Measurements from ENCODE around the gene CD101. TPM values are rescaled to one million over a fixed set of nuclear protein-coding genes. Genes with fewer than 3 reads are reported as not detected.

CD101 gene
- polyA plus RNA-seq, 3 donors = 27.2 to 101 (median 54.7) TPM

GRCh38 chr1:117059334-117059677, 57.7 kb downstream of the CD101 start:
- peaks cover 22% of the 10 kb centered on the region for H3K4me1 Mint-ChIP-seq
- peak overlapping the region in 2 of 7 donors; percentile 61 to 63 for H3K27ac Mint-ChIP-seq
- H3K27ac ChIP-seq (ENCODE audit: low read depth in 1 of 2, low read length in 2 of 2) = peak overlapping the region in 1 of 2 donors; percentile 85
- peak overlapping the region; percentile 99 for H2AFZ ChIP-seq (ENCODE audit: insufficient read depth, low read depth, low read length, poor library complexity, severe bottlenecking)
- H3K4me3 ChIP-seq (replicated peaks in 1 of 3; ENCODE audit: low read depth in 2 of 3, low read length in 3 of 3) = peak overlapping the region; percentile 67 to 85 (median 73)
- H3K9ac ChIP-seq (ENCODE audit: insufficient read depth, low read length, poor library complexity, severe bottlenecking) = peak overlapping the region; percentile 80
- H3K36me3 Mint-ChIP-seq = peaks cover 9% of the 10 kb centered on the region in 2 donors
- DNase-seq = peak in 1 of 3 donors; percentile 27
- intact Hi-C loops (cut with micrococcal nuclease) = loop anchor here (5.0 to 10.0 kb wide), 5 partner anchors 63 to 485 kb away; partner anchors contain the start of genes CD58 (in 2 of the 2) and TRIM45 (in 1 of the 2)
- H3K9me3 ChIP-seq (replicated peaks in 1 of 2; ENCODE audit: control insufficient read depth in 1 of 2, insufficient read depth in 1 of 2, low read length in 2 of 2) = no peaks in the 10 kb centered on the region
- H3K4me2 ChIP-seq (replicated peaks; ENCODE audit: extremely low read depth, low read length, poor library complexity, severe bottlenecking) = peak overlapping the region; percentile 99
- H3K4me1 ChIP-seq (ENCODE audit: control insufficient read depth in 1 of 2, insufficient read depth in 2 of 2, low read length in 2 of 2) = peaks cover 16 to 25% of the 10 kb centered on the region in 2 donors
- no peak for TF ChIP-seq CTCF (IDR thresholded peaks at IDR 0.05)
- no peaks in the 10 kb centered on the region for H4K20me1 ChIP-seq (ENCODE audit: insufficient read depth, low read length)
- H3K27me3 ChIP-seq (ENCODE audit: control insufficient read depth in 2 of 2, insufficient read depth in 2 of 2, low read length in 2 of 2) = no peaks in the 10 kb centered on the region
- no peaks in the 10 kb centered on the region for H3K9me3 Mint-ChIP-seq
- WGBS (ENCODE audit: insufficient coverage) = 0% methylated on average over 10 of the region's 18 CpGs
- H3K27me3 Mint-ChIP-seq (ENCODE audit: low read depth in 3 of 3) = no peaks in the 10 kb centered on the region
- no peak overlapping the region for H3K4me3 Mint-ChIP-seq
- H3K36me3 ChIP-seq (replicated peaks in 1 of 2; ENCODE audit: control insufficient read depth in 1 of 2, insufficient read depth in 2 of 2, low read length in 2 of 2) = peaks cover 0 to 17% of the 10 kb centered on the region in 2 donors
- peaks cover 41% of the 10 kb centered on the region for H3K79me2 ChIP-seq (ENCODE audit: insufficient read depth, low read length)

GRCh38 chr1:117059678-117060440, 58.3 kb downstream of the CD101 start, which contains the start of gene TTF2:
Gene TTF2 (plus strand): TSS chr1:117060326. CDS start chr1:117060347, 21 bp downstream.
- Histone ChIP-seq H3K27me3 (ENCODE audit: control insufficient read depth in 2 of 2, insufficient read depth in 2 of 2, low read length in 2 of 2) (no peaks in the 10 kb centered on the region), H3K79me2 (ENCODE audit: insufficient read depth, low read length) (peaks cover 41% of the 10 kb centered on the region), H3K36me3 (replicated peaks in 1 of 2; ENCODE audit: control insufficient read depth in 1 of 2, insufficient read depth in 2 of 2, low read length in 2 of 2) (peaks cover 0 to 23% of the 10 kb centered on the region in 2 donors), H3K4me3 (replicated peaks in 1 of 3; ENCODE audit: low read depth in 2 of 3, low read length in 3 of 3) (peak within 1 kb of the TSS; percentile 67 to 85 (median 73)), H3K9me3 (replicated peaks in 1 of 2; ENCODE audit: control insufficient read depth in 1 of 2, insufficient read depth in 1 of 2, low read length in 2 of 2) (no peaks in the 10 kb centered on the region), H3K9ac (ENCODE audit: insufficient read depth, low read length, poor library complexity, severe bottlenecking) (peak within 1 kb of the TSS; percentile 80), H3K4me2 (replicated peaks; ENCODE audit: extremely low read depth, low read length, poor library complexity, severe bottlenecking) (peak within 1 kb of the TSS; percentile 99), H3K27ac (ENCODE audit: low read depth in 1 of 2, low read length in 2 of 2) (peak within 1 kb of the TSS; percentile 22 to 85), H4K20me1 (ENCODE audit: insufficient read depth, low read length) (no peaks in the 10 kb centered on the region), H3K4me1 (ENCODE audit: control insufficient read depth in 1 of 2, insufficient read depth in 2 of 2, low read length in 2 of 2) (peaks cover 16 to 25% of the 10 kb centered on the region in 2 donors), H2AFZ (ENCODE audit: insufficient read depth, low read depth, low read length, poor library complexity, severe bottlenecking) (peak within 1 kb of the TSS; percentile 99)
- H3K27me3 Mint-ChIP-seq (ENCODE audit: low read depth in 3 of 3) = no peaks in the 10 kb centered on the region
- DNase-seq = peak; percentile 95 to 98 (median 96)
- TF ChIP-seq CTCF (IDR thresholded peaks at IDR 0.05) = no peak
- H3K27ac Mint-ChIP-seq = peak within 1 kb of the TSS in 3 of 7 donors; percentile 63 to 77 (median 75)
- 0% methylated on average over 47 of the region's 48 CpGs for WGBS (ENCODE audit: insufficient coverage)
- H3K9me3 Mint-ChIP-seq = no peaks in the 10 kb centered on the region
- H3K36me3 Mint-ChIP-seq = peaks cover 13 to 15% of the 10 kb centered on the region in 2 donors
- H3K4me1 Mint-ChIP-seq = peaks cover 22% of the 10 kb centered on the region
- intact Hi-C loops (cut with micrococcal nuclease) = loop anchor here (5.0 to 10.0 kb wide), 6 partner anchors 62 to 835 kb away; partner anchors contain the start of genes CD58 (in 2 of the 2) and TRIM45 (in 2 of the 2)
- no peak within 1 kb of the TSS for H3K4me3 Mint-ChIP-seq

Data from CD14-positive monocyte (primary cell).